Measurements from ENCODE around the gene TCF4. TPM values are rescaled to one million over a fixed set of nuclear protein-coding genes. Genes with fewer than 3 reads are reported as not detected.
"Not testable (repeated sequence)": the region's sequence is repeated elsewhere in the genome, so short reads cannot be mapped to it uniquely, and the experiment has no call there.

Gene TCF4
- total RNA-seq, 1 experiment from 2014 or later: 0.42 TPM

- H3K9me3 ChIP-seq (ENCODE audit: control insufficient read depth in 1 of 2, insufficient read depth in 1 of 2, low read depth in 1 of 2, low read length in 2 of 2); H4K20me1 ChIP-seq (ENCODE audit: insufficient read depth); H3K4me3 ChIP-seq (replicated peaks in 1 of 2; ENCODE audit: low read depth in 1 of 2, low read length in 2 of 2); POLR2A ChIA-PET; ATAC-seq; CTCF ChIA-PET; DNase-seq (ENCODE audit: low read depth, low spot score); H2AFZ ChIP-seq (ENCODE audit: low read depth, low read length, poor library complexity, severe bottlenecking); H3K9me2 ChIP-seq (ENCODE audit: insufficient read depth); H3K36me3 ChIP-seq (ENCODE audit: control insufficient read depth in 1 of 2, insufficient read depth in 2 of 2, low read length in 2 of 2); RAD21 ChIA-PET (ENCODE audit: low non-redundant PET in 1 of 2, low total read pairs in 2 of 2, uncharacterized antibody in 2 of 2, unreplicated experiment in 2 of 2); H3K9ac ChIP-seq (ENCODE audit: low read length); intact Hi-C loops (cut with micrococcal nuclease); H3K27ac ChIP-seq (ENCODE audit: low read depth, low read length); H3K27me3 ChIP-seq (ENCODE audit: insufficient read depth, low read length); BruUV-seq (replicated peaks); H3K79me2 ChIP-seq (ENCODE audit: insufficient read depth, low read length); H3K4me1 ChIP-seq (ENCODE audit: control insufficient read depth in 1 of 2, insufficient read depth in 2 of 2, low read length in 2 of 2); H3K4me2 ChIP-seq (ENCODE audit: low read length): not testable (repeated sequence)
Observed at GRCh38 chr18:55469134-55469533, 118.9 kb downstream of the TCF4 start.

GRCh38 chr18:55466789-55467188 is 121.2 kb downstream of the TCF4 start:
- Histone ChIP-seq H4K20me1 (ENCODE audit: insufficient read depth) (no peaks in the 10 kb centered on the region), H3K27ac (ENCODE audit: low read depth, low read length) (no peak overlapping the region), H3K4me2 (ENCODE audit: low read length) (no peak overlapping the region), H3K27me3 (ENCODE audit: insufficient read depth, low read length) (no peaks in the 10 kb centered on the region), H3K9me2 (ENCODE audit: insufficient read depth) (no peaks in the 10 kb centered on the region), H2AFZ (ENCODE audit: low read depth, low read length, poor library complexity, severe bottlenecking) (no peak overlapping the region), H3K9ac (ENCODE audit: low read length) (no peak overlapping the region), H3K9me3 (ENCODE audit: control insufficient read depth in 1 of 2, insufficient read depth in 1 of 2, low read depth in 1 of 2, low read length in 2 of 2) (peaks cover 3 to 8% of the 10 kb centered on the region in 2 experiments; a peak in 2 of 4 replicates), H3K4me1 (ENCODE audit: control insufficient read depth in 1 of 2, insufficient read depth in 2 of 2, low read length in 2 of 2) (no peaks in the 10 kb centered on the region), H3K79me2 (ENCODE audit: insufficient read depth, low read length) (no peaks in the 10 kb centered on the region), H3K36me3 (ENCODE audit: control insufficient read depth in 1 of 2, insufficient read depth in 2 of 2, low read length in 2 of 2) (no peaks in the 10 kb centered on the region), H3K4me3 (replicated peaks in 1 of 2; ENCODE audit: low read depth in 1 of 2, low read length in 2 of 2) (no peak overlapping the region)
- ChIA-PET POLR2A (no interaction called here), RAD21 (ENCODE audit: low non-redundant PET in 1 of 2, low total read pairs in 2 of 2, uncharacterized antibody in 2 of 2, unreplicated experiment in 2 of 2) (no interaction called here), CTCF (no interaction called here)
- BruUV-seq (replicated peaks): no TSS peak
- TF ChIP-seq POLR2A (IDR thresholded peaks at IDR 0.05; ENCODE audit: borderline replicate concordance, extremely low read depth, insufficient read depth, insufficient read length): no peak
- no peak for TF ChIP-seq ZNF274 (IDR thresholded peaks at IDR 0.05; ENCODE audit: low read depth, low read length)
- no peak for TF ChIP-seq CBX3 (IDR thresholded peaks at IDR 0.05; ENCODE audit: low read depth)
- TF ChIP-seq EGR1 (IDR thresholded peaks at IDR 0.05; ENCODE audit: low read depth): no peak
- TF ChIP-seq ELF1 (IDR thresholded peaks at IDR 0.05; ENCODE audit: borderline replicate concordance, low read depth): no peak
- no peak for TF ChIP-seq TCF7L2 (IDR thresholded peaks at IDR 0.05; ENCODE audit: borderline replicate concordance, extremely low read depth, insufficient read depth, insufficient read length)
- no peak for TF ChIP-seq FOSL1 (IDR thresholded peaks at IDR 0.05; ENCODE audit: low read depth)
- no peak for TF ChIP-seq CEBPB (IDR thresholded peaks at IDR 0.05; ENCODE audit: low read depth)
- no peak for TF ChIP-seq ATF3 (IDR thresholded peaks at IDR 0.05)
- TF ChIP-seq SP1 (IDR thresholded peaks at IDR 0.05; ENCODE audit: low read depth): no peak
- no peak for TF ChIP-seq ZBTB33 (IDR thresholded peaks at IDR 0.05; ENCODE audit: extremely low read depth, insufficient replicate concordance, low read length)
- TF ChIP-seq POLR2AphosphoS5 (IDR thresholded peaks at IDR 0.05; ENCODE audit: low read depth, low read length): no peak
- TF ChIP-seq SRF (IDR thresholded peaks at IDR 0.05; ENCODE audit: low read depth): no peak
- TF ChIP-seq CTCF (IDR thresholded peaks at IDR 0.05 in 2 of 3, conservative IDR thresholded peaks at IDR 0.05 in 1 of 3; ENCODE audit: borderline replicate concordance in 1 of 3, insufficient read depth in 1 of 3, low read depth in 2 of 3, low read length in 2 of 3): no peak
- no peak for TF ChIP-seq SIN3A (IDR thresholded peaks at IDR 0.05; ENCODE audit: low read depth)
- TF ChIP-seq YY1 (IDR thresholded peaks at IDR 0.05; ENCODE audit: extremely low read depth, insufficient replicate concordance, low read depth, low read length): no peak
- no peak for TF ChIP-seq RAD21 (IDR thresholded peaks at IDR 0.05; ENCODE audit: low read depth)
- TF ChIP-seq MAX (IDR thresholded peaks at IDR 0.05): no peak
- no peak for TF ChIP-seq EZH2 (IDR thresholded peaks at IDR 0.05)
- TF ChIP-seq ZFX (IDR thresholded peaks at IDR 0.05): no peak
- DNase-seq (ENCODE audit: low read depth, low spot score): no peak
- ATAC-seq: no peak
- intact Hi-C loops (cut with micrococcal nuclease): no loop called here
